SU-DHL-6 (cell line): ENCODE data around the gene MATK.

Experiments
- CTCF ChIP-seq: fragments of 200-600 bp; sonication (generic); IDR thresholded peaks from one replicate; pipeline ENCODE4 v1.5.1; 2017; ENCODE audit warnings: antibody characterized with exemption, mild to moderate bottlenecking, low read length, moderate library complexity; ENCODE audit not compliant: insufficient read depth, poor library complexity, severe bottlenecking
- EZH2phosphoT487 ChIP-seq: fragments of 200-600 bp; sonication (generic), shearing (Covaris generic); conservative IDR thresholded peaks from 2 replicates; pipeline ENCODE4 v1.6.1; 2018; ENCODE audit warnings: mild to moderate bottlenecking, antibody characterized with exemption, low read length, moderate library complexity, mixed read lengths

GRCh38 chr19:3817761-3818160, 31.6 kb upstream of the MATK start:
- TF ChIP-seq CTCF (no peak), EZH2phosphoT487 (no peak)
